HG02973 (cell line): Measurements from ENCODE around the gene ZNF516.

ENCODE experiments used
- ATAC-seq: cut with Tn5 transposase; IDR thresholded peaks from one replicate; pipeline ENCODE4 v1.9.1; 2021; ENCODE audit warnings: moderate library complexity; ENCODE audit not compliant: unreplicated experiment

The ZNF516 gene

GRCh38 chr18:76491776-76492668 lies 3.0 kb downstream of the ZNF516 start:
- no peak for ATAC-seq

GRCh38 chr18:76491473-76491775 lies 3.6 kb downstream of the ZNF516 start:
- ATAC-seq: no peak

GRCh38 chr18:76490670-76491472 lies 4.2 kb downstream of the ZNF516 start:
- ATAC-seq: no peak

GRCh38 chr18:76490033-76490432 lies 5.0 kb downstream of the ZNF516 start:
- no peak for ATAC-seq

GRCh38 chr18:76489081-76489480 lies 6.0 kb downstream of the ZNF516 start:
- no peak for ATAC-seq

- no peak for ATAC-seq
Observed at GRCh38 chr18:76488190-76488589, 6.9 kb downstream of the ZNF516 start.

- no peak for ATAC-seq
Observed at GRCh38 chr18:76487782-76488181, 7.3 kb downstream of the ZNF516 start.

- ATAC-seq: no peak
Observed at GRCh38 chr18:76487070-76487469, 8.0 kb downstream of the ZNF516 start.

GRCh38 chr18:76486574-76486973 lies 8.5 kb downstream of the ZNF516 start:
- ATAC-seq: no peak

GRCh38 chr18:76486038-76486437 lies 9.0 kb downstream of the ZNF516 start:
- ATAC-seq: no peak

- peak; percentile 65 for ATAC-seq
Observed at GRCh38 chr18:76484749-76485387, 10.2 kb downstream of the ZNF516 start.

GRCh38 chr18:76483780-76484179 lies 11.3 kb downstream of the ZNF516 start:
- ATAC-seq: no peak

- no peak for ATAC-seq
Observed at GRCh38 chr18:76482971-76483691, 11.9 kb downstream of the ZNF516 start.

GRCh38 chr18:76482267-76482666 lies 12.8 kb downstream of the ZNF516 start:
- no peak for ATAC-seq

GRCh38 chr18:76480913-76481312 lies 14.1 kb downstream of the ZNF516 start:
- no peak for ATAC-seq

- no peak for ATAC-seq
Observed at GRCh38 chr18:76479351-76480238, 15.4 kb downstream of the ZNF516 start.

GRCh38 chr18:76476665-76477561 lies 18.1 kb downstream of the ZNF516 start:
- peak; percentile 64 for ATAC-seq

GRCh38 chr18:76475450-76476194 lies 19.4 kb downstream of the ZNF516 start:
- ATAC-seq: no peak
